Tibial nerve (tissue), 3 donors: Measurements from ENCODE around the gene MAP7D3.

Experiments
- POLR2A ChIP-seq, 2 donors: fragments of 450-650 bp; IDR thresholded peaks; one replicate each; pipeline ENCODE4 v1.6.1; 2017; ENCODE audit warnings: antibody characterized with exemption in 2 of 2, mild to moderate bottlenecking in 2 of 2, moderate library complexity in 2 of 2
- TF ChIP-seq, protein P1 (sequence below), 5 experiments: fragments of 200-600 bp in 3 of 5; fragments of 450-650 bp in 2 of 5; sonication (generic) in 3 of 5; IDR thresholded peaks; one replicate each; pipeline ENCODE4 v1.5.1; 2016 to 2019; ENCODE audit warnings: antibody characterized with exemption in 5 of 5, mild to moderate bottlenecking in 3 of 5, moderate library complexity in 2 of 5

DNA sequence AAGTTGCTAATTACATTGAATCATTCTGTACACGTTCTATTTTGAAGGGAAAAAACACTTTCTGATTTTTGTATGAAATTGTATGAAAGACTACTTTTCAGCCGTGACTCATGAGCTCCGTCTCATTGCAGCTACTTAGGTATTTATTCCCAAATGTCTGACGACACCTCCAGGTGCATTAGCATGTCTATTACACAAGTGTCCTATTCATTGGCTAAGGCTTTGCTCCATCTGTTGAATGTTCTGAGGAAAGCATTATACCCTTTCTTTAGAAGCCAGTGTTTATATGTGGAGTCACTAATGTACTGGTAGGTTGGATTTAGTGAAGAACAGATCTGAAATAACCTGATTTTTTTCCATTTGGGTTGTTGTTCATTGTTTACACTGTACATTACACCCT is 51.8 kb downstream of the MAP7D3 start:
- TF ChIP-seq, protein P1, sequence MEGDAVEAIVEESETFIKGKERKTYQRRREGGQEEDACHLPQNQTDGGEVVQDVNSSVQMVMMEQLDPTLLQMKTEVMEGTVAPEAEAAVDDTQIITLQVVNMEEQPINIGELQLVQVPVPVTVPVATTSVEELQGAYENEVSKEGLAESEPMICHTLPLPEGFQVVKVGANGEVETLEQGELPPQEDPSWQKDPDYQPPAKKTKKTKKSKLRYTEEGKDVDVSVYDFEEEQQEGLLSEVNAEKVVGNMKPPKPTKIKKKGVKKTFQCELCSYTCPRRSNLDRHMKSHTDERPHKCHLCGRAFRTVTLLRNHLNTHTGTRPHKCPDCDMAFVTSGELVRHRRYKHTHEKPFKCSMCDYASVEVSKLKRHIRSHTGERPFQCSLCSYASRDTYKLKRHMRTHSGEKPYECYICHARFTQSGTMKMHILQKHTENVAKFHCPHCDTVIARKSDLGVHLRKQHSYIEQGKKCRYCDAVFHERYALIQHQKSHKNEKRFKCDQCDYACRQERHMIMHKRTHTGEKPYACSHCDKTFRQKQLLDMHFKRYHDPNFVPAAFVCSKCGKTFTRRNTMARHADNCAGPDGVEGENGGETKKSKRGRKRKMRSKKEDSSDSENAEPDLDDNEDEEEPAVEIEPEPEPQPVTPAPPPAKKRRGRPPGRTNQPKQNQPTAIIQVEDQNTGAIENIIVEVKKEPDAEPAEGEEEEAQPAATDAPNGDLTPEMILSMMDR (IDR thresholded peaks at IDR 0.05) = no peak
- TF ChIP-seq POLR2A (IDR thresholded peaks at IDR 0.05) = no peak
